Left lung (tissue), 10 donors: Measurements from ENCODE around the gene STOM. TPM values are rescaled to one million over a fixed set of nuclear protein-coding genes. Genes with fewer than 3 reads are reported as not detected.

Source experiments
- ATAC-seq: fragments of 200-7000 bp; cut with Tn5 transposase; one replicate; pipeline ENCODE4 v1.9.1; 2020; ENCODE audit warnings: moderate library complexity
- DNase-seq, 4 donors: peaks; one replicate each; pipeline ENCODE4 v3.0.0-alpha.2; 2013 to 2020
- H3K27ac ChIP-seq, 2 donors: fragments of 200-600 bp; sonication (generic) in 1 of 2; one replicate each; pipeline versions ENCODE4 v1.5.0 to v1.8.0; 2020 to 2021
- H3K27me3 ChIP-seq, 2 donors: fragments of 200-600 bp; sonication (generic) in 1 of 2; one replicate each; pipeline versions ENCODE4 v1.5.0 to v1.8.0; 2020 to 2021
- H3K36me3 ChIP-seq, 2 donors: fragments of 200-600 bp; sonication (generic) in 1 of 2; one replicate each; pipeline versions ENCODE4 v1.5.0 to v1.8.0; 2020 to 2021
- H3K4me1 ChIP-seq, 2 donors: fragments of 200-600 bp; one replicate each; pipeline ENCODE4 v1.8.0; 2021
- H3K4me3 ChIP-seq, 2 donors: fragments of 200-600 bp; sonication (generic) in 1 of 2; one replicate each; pipeline versions ENCODE4 v1.5.0 to v1.8.0; 2020 to 2021; ENCODE audit warnings: mild to moderate bottlenecking in 1 of 2
- H3K9me3 ChIP-seq, 2 donors: fragments of 200-600 bp; sonication (generic) in 1 of 2; one replicate each; pipeline versions ENCODE4 v1.5.0 to v1.8.0; 2020 to 2021
- CTCF ChIP-seq, 2 donors: fragments of 200-600 bp; sonication (generic) in 1 of 2; IDR thresholded peaks; one replicate each; pipeline versions ENCODE4 v1.5.0 to v1.8.0; 2021; ENCODE audit warnings: antibody characterized with exemption in 2 of 2
- intact Hi-C, 2 donors: fragments of 100-400 bp; cut with DNase I; formaldehyde crosslinking; loops; one replicate each; pipeline versions ENCODE4 v1.11.2 to v1.14.2; 2022
- polyA plus RNA-seq, 6 donors: library from polyadenylated mRNA; unstranded; fragments of 120-200 nt; gene quantifications; one replicate each; pipeline ENCODE4 v1.2.1, GENCODE V29; 2013; ENCODE audit not compliant: insufficient read length in 6 of 6
- total RNA-seq, 2 donors: library from RNA; stranded (reverse); fragmentation: NEBNext Ultra II Directional; extraction: Animal tissue kit (Norgen Biotek cat#: 25700); gene quantifications; one replicate each; pipeline ENCODE4 v1.2.1, GENCODE V29; 2021
- donor health status: DM: no; HTN: yes; CAD: no.
- donor health status: DM: no; HTN: no; CAD: no.

STOM gene
- total and polyA plus RNA-seq, 8 donors, result 99.8 to 576 (median 114) TPM

GRCh38 chr9:121331992-121332685 lies 37.9 kb downstream of the STOM start:
- no peak overlapping the region for H3K4me3 ChIP-seq
- H3K27ac ChIP-seq, result peak overlapping the region; percentile 46 to 66
- peak; percentile 24 to 34 for TF ChIP-seq CTCF (IDR thresholded peaks at IDR 0.05)
- peak in 1 of 4 donors; percentile 44 for DNase-seq
- no peaks in the 10 kb centered on the region for H3K27me3 ChIP-seq
- H3K9me3 ChIP-seq, result no peaks in the 10 kb centered on the region
- peaks cover 0 to 37% of the 10 kb centered on the region in 2 donors for H3K4me1 ChIP-seq
- ATAC-seq, result peak; percentile 32
- intact Hi-C loops, result no loop called here
- H3K36me3 ChIP-seq, result peaks cover 0 to 99% of the 10 kb centered on the region in 2 donors

- Histone ChIP-seq H3K9me3 (no peaks in the 10 kb centered on the region), H3K27ac (peak overlapping the region; percentile 46 to 66), H3K36me3 (peaks cover 0 to 99% of the 10 kb centered on the region in 2 donors), H3K27me3 (no peaks in the 10 kb centered on the region), H3K4me1 (peaks cover 0 to 40% of the 10 kb centered on the region in 2 donors), H3K4me3 (no peak overlapping the region)
- intact Hi-C loops, result no loop called here
- TF ChIP-seq CTCF (IDR thresholded peaks at IDR 0.05), result no peak
- ATAC-seq, result no peak
- DNase-seq, result no peak
Observed at GRCh38 chr9:121331549-121331948, 38.5 kb downstream of the STOM start.

- no peaks in the 10 kb centered on the region for H3K27me3 ChIP-seq
- peak overlapping the region in 1 of 2 donors; percentile 58 for H3K27ac ChIP-seq
- intact Hi-C loops, result no loop called here
- no peak for TF ChIP-seq CTCF (IDR thresholded peaks at IDR 0.05)
- H3K4me3 ChIP-seq, result no peak overlapping the region
- H3K36me3 ChIP-seq, result peaks cover 0 to 100% of the 10 kb centered on the region in 2 donors
- peaks cover 0 to 62% of the 10 kb centered on the region in 2 donors for H3K4me1 ChIP-seq
- no peaks in the 10 kb centered on the region for H3K9me3 ChIP-seq
- no peak for DNase-seq
- no peak for ATAC-seq
Observed at GRCh38 chr9:121328876-121329681, 41.0 kb downstream of the STOM start.

GRCh38 chr9:121328476-121328875 lies 41.6 kb downstream of the STOM start:
- intact Hi-C loops, result no loop called here
- peaks cover 0 to 100% of the 10 kb centered on the region in 2 donors for H3K36me3 ChIP-seq

More at GRCh38 chr9:121328476-121328875, 41.6 kb downstream of the STOM start:
- Histone ChIP-seq H3K27ac (peak overlapping the region in 1 of 2 donors; percentile 58), H3K4me3 (no peak overlapping the region), H3K27me3 (no peaks in the 10 kb centered on the region), H3K4me1 (peaks cover 0 to 68% of the 10 kb centered on the region in 2 donors), H3K9me3 (no peaks in the 10 kb centered on the region)
- DNase-seq, result no peak
- no peak for ATAC-seq
- TF ChIP-seq CTCF (IDR thresholded peaks at IDR 0.05), result no peak
